Activated CD8-positive, alpha-beta T cell treated with anti-CD3 and anti-CD28 coated beads for 36 hours (primary cell): Measurements from ENCODE around the gene TACR1. TPM values are rescaled to one million over a fixed set of nuclear protein-coding genes. Genes with fewer than 3 reads are reported as not detected.

Experiments
- ATAC-seq: fragments of 200-7000 bp; cut with Tn5 transposase; one replicate; pipeline ENCODE4 v1.10.0; 2021; ENCODE audit warnings: mild to moderate bottlenecking, moderate library complexity
- CTCF ChIA-PET: fragments of 350-600 bp; sonication (Branson Sonifier 250); formaldehyde crosslinking; loops from one replicate; lab custom pipeline; 2021; ENCODE audit warnings: antibody characterized with exemption; lab: Charles Lee
- POLR2A ChIA-PET: fragments of 350-600 bp; sonication (Branson Sonifier 250); formaldehyde crosslinking; loops from one replicate; lab custom pipeline; 2021; ENCODE audit warnings: antibody characterized with exemption; lab: Charles Lee
- DNase-seq: peaks from one replicate; pipeline ENCODE4 v3.0.0-alpha.2; 2020
- H3K27ac Mint-ChIP-seq: one replicate; pipeline ENCODE4 v1.8.0; 2021; ENCODE audit warnings: mild to moderate bottlenecking, mixed read lengths
- H3K27me3 Mint-ChIP-seq: one replicate; pipeline ENCODE4 v1.8.0; 2021; ENCODE audit warnings: mixed read lengths
- H3K36me3 Mint-ChIP-seq: one replicate; pipeline ENCODE4 v1.8.0; 2021; ENCODE audit warnings: low read depth, mixed read lengths
- H3K4me1 Mint-ChIP-seq: one replicate; pipeline ENCODE4 v1.8.0; 2021; ENCODE audit warnings: low read depth, mixed read lengths
- H3K4me3 Mint-ChIP-seq: one replicate; pipeline ENCODE4 v1.8.0; 2021; ENCODE audit warnings: mild to moderate bottlenecking, moderate library complexity, mixed read lengths
- H3K9me3 Mint-ChIP-seq: one replicate; pipeline ENCODE4 v1.8.0; 2021; ENCODE audit warnings: mixed read lengths
- CTCF ChIP-seq: fragments of 200-600 bp; IDR thresholded peaks from one replicate; pipeline ENCODE4 v1.8.0; 2022; ENCODE audit warnings: antibody characterized with exemption, mild to moderate bottlenecking
- intact Hi-C: fragments of 100-400 bp; cut with micrococcal nuclease; formaldehyde crosslinking; loops from one replicate; pipeline ENCODE4 v1.10.0; 2022
- total RNA-seq, 2 experiments: library from RNA; stranded (reverse); gene quantifications; one replicate each; pipeline ENCODE4 v1.2.3, GENCODE V29; 2021

TACR1 gene
- total RNA-seq, 2 experiments from 2014 or later, result not detected

- no peak for TF ChIP-seq CTCF
- Mint-ChIP-seq H3K4me3 (no peak overlapping the region), H3K9me3 (no peaks in the 10 kb centered on the region), H3K27me3 (no peaks in the 10 kb centered on the region), H3K27ac (no peak overlapping the region), H3K4me1 (no peaks in the 10 kb centered on the region), H3K36me3 (no peaks in the 10 kb centered on the region)
- ChIA-PET POLR2A (interaction anchor here (0.5 kb wide), 1 partner anchor 11 kb away, joined by 3 read pairs; no protein-coding TSS in a partner anchor), CTCF (interaction anchor here (1.4 kb wide), 1 partner anchor 38 kb away, joined by 3 read pairs; no protein-coding TSS in a partner anchor)
- DNase-seq, result no peak
- intact Hi-C loops, result no loop called here
- no peak for ATAC-seq
Observed at GRCh38 chr2:75025633-75026380, 173.5 kb downstream of the TACR1 start.

- no peak for DNase-seq
- Mint-ChIP-seq H3K4me1 (no peaks in the 10 kb centered on the region), H3K27me3 (no peaks in the 10 kb centered on the region), H3K27ac (no peak overlapping the region), H3K36me3 (no peaks in the 10 kb centered on the region), H3K4me3 (no peak overlapping the region), H3K9me3 (no peaks in the 10 kb centered on the region)
- TF ChIP-seq CTCF, result no peak
- ChIA-PET CTCF (interaction anchor here (1.4 kb wide), 1 partner anchor 39 kb away, joined by 3 read pairs; no protein-coding TSS in a partner anchor), POLR2A (interaction anchor here (0.5 to 0.7 kb wide), 2 partner anchors 11 to 120 kb away, joined by 3 read pairs; no protein-coding TSS in a partner anchor)
- ATAC-seq, result no peak
- intact Hi-C loops, result no loop called here
Observed at GRCh38 chr2:75025216-75025615, 174.1 kb downstream of the TACR1 start.

GRCh38 chr2:75023666-75024455 lies 175.5 kb downstream of the TACR1 start:
- Mint-ChIP-seq H3K4me3 (no peak overlapping the region), H3K9me3 (no peaks in the 10 kb centered on the region), H3K27me3 (no peaks in the 10 kb centered on the region), H3K36me3 (no peaks in the 10 kb centered on the region), H3K27ac (no peak overlapping the region), H3K4me1 (no peaks in the 10 kb centered on the region)
- DNase-seq, result no peak
- ChIA-PET CTCF (no interaction called here), POLR2A (no interaction called here)
- no peak for ATAC-seq
- TF ChIP-seq CTCF, result no peak
- intact Hi-C loops, result no loop called here

GRCh38 chr2:75022516-75022915 lies 176.8 kb downstream of the TACR1 start:
- Mint-ChIP-seq H3K36me3 (no peaks in the 10 kb centered on the region), H3K9me3 (no peaks in the 10 kb centered on the region), H3K4me1 (no peaks in the 10 kb centered on the region), H3K27ac (no peak overlapping the region), H3K4me3 (no peak overlapping the region), H3K27me3 (no peaks in the 10 kb centered on the region)
- DNase-seq (no peak), ATAC-seq (no peak)
- CTCF ChIA-PET, result no interaction called here
- intact Hi-C loops, result no loop called here
- no peak for TF ChIP-seq CTCF
- POLR2A ChIA-PET, result no interaction called here

- ChIA-PET CTCF (no interaction called here), POLR2A (no interaction called here)
- no peak overlapping the region for H3K4me3 Mint-ChIP-seq
- H3K27me3 Mint-ChIP-seq, result no peaks in the 10 kb centered on the region
- H3K9me3 Mint-ChIP-seq, result no peaks in the 10 kb centered on the region
- ATAC-seq (no peak), DNase-seq (no peak)
- H3K27ac Mint-ChIP-seq, result no peak overlapping the region
- intact Hi-C loops, result no loop called here
- no peaks in the 10 kb centered on the region for H3K36me3 Mint-ChIP-seq
- TF ChIP-seq CTCF, result no peak
- no peaks in the 10 kb centered on the region for H3K4me1 Mint-ChIP-seq
Observed at GRCh38 chr2:75021672-75022071, 177.6 kb downstream of the TACR1 start.
